Brain pericyte (primary cell): ENCODE data around the gene SYNCRIP.
"Not testable (repeated sequence)": the region's sequence is repeated elsewhere in the genome, so short reads cannot be mapped to it uniquely, and the experiment has no call there.

ENCODE experiments used
- DNase-seq: peaks from one replicate; pipeline ENCODE4 v3.0.0-alpha.2; 2012; ENCODE audit warnings: low read depth, low spot score

SYNCRIP gene

DNA sequence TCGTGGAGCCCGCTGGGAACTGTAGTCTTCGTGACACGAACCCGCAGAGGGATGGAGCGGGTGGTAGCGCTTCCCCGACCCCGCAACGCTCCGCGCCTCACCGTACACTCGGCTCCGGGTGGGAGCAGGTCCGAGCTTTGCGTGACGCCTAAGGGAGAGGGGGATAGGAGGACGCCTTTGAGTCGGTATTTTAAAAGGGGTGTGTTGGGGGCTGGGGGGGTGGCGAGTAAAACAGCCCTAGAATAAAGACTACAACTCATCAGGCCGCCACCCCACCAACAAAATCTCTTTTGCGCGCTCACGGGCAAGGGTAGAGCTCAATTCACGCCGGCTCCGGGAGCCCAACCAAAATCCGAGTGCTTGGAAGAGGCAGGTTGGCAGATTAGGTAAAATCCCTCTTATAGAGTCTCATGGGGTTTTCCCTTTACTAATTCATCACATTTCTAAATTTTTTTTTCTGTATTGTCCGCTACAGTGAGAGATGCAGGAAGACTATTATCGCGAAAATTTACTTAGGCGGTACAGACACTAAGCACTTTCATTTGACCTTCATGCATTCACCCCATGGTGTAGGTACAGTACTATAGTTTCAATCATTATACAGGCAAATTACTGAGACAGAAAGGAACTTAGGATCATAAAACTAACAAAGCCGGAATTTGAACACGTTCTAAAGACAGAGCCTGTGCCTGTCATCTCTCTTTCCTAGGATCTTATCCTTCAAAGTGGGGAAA is 48.3 kb downstream of the SYNCRIP start:
- no peak for DNase-seq

DNA sequence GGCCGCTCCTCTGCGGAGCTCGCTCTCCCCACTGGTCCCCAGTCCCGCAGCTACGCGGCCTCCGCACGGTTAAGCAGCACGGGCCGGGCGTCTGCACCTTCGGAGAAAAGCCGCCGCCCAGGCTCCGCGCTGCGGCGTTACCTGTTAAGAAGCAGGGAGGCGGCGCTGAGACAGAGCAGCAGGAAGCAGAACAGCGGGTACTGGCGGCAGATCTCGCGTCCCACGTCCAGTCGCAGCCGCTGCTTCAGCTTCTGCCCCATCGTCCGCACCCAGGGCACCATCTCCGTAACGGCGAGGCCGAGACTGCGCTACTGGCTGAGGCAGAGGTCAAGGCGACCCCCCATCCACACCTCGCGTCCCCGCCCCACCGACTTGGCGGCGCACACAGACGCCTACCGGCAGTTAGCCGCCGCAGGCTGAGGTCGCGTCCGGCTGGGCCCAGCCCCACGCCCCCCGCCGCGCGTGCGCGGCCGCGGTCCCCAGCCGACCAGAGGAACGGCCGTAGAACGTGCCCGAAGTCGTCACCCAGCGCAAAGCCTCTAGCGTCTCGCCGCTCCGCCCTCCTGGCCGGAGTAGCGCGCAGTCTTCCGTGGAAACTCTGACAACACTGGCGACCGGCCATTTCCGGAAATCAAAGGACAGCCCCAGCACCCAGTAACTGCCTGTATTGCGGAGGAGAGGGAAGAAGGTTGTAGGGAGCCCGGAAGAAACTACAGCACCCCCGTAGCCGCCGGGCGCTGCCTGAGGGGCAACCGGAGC is 49.1 kb downstream of the SYNCRIP start, which contains the start of gene SNX14:
Gene SNX14 (minus strand): TSS at position 421 of the 759 bp plus-strand sequence. CDS start 140 bp downstream, at position 281.
- peak; percentile 64 for DNase-seq

DNA sequence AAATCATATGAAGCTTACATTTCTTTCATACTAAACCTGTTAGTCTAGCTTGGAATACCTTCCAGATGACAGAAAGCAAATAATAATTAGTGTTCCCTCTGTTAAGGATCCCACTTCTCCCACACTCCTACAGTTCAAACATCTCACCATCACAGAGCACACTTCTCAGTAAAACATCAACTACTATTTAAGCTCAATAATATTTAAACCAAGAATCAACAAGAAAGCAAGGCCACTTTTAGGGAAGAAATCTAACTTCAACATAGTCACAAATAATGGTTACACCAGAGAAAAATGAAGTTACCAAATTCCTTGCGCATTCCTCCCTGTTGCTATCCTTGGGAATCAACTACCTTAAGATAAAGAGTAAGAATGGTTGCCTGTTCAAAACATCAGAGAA is 50.7 kb downstream of the SYNCRIP start:
- no peak for DNase-seq

DNA sequence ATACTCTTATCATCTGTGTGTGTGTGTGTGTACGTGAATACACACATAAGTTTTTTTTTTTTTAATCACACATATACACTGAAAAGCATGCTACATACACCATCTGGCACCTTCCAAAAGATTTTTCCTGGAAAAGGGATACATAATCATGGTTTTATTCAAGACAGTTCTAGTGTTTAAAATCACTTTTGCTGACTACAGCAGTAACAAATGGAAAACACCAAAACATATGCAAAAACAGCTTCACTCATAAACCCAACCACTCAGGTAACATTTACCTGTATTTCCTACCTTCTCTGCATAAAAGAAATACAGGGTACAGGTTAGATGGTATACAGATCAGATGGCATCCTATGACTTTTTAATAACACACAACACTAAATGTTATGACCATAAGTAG is 51.5 kb downstream of the SYNCRIP start:
- DNase-seq, result no peak

DNA sequence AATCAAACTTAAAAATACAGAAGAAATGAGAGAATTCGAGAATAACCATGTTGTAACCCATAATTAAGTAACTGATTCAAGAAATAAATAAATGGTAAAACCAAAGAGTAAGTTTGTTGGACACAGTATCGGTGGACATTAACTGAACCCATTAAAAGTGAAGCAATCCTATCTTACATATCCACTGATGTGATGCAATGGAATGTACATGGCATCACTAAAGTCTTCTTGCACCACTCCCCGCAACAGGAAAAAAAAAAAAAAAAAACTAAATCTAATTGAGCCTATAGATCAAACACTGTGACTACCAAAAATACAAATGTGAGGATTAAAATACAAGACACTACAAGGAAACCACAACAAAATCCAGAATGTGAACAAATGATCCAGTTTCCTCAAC is 56.9 kb downstream of the SYNCRIP start:
- no peak for DNase-seq

DNA sequence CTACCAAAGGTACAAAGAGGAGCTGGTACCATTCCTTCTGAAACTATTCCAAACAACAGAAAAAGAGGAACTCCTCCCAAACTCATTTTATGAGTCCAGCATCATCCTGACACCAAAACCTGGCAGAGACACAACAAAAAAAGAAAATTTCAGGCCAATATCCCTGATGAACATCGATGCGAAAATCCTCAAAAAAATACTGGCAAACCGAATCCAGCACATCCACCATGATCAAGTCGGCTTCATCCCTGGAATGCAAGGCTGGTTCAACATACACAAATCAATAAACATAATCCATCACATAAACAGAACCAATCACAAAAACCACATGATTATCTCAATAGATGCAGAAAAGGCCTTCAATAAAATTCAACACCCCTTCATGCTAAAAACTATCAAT is 59.9 kb downstream of the SYNCRIP start:
- DNase-seq, result not testable (repeated sequence)

DNA sequence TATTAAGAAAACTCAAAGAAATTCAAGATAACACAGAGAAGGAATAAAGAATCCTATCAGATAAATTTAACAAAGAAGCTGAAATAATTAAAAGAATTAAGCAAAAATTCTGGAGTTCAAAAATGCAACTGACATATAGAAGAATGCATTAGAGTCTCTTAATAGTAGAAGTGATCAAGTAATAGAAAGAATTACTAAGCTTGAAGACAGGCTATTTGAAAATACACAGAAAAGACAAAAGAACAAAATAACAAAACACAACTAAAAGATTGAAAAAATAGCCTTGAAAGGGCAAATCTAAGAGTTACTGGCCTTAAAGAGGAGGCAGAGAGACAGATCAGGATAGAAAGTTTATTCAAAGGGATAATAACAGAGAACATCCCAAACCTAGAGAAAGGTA is 61.1 kb downstream of the SYNCRIP start:
- DNase-seq, result no peak

DNA sequence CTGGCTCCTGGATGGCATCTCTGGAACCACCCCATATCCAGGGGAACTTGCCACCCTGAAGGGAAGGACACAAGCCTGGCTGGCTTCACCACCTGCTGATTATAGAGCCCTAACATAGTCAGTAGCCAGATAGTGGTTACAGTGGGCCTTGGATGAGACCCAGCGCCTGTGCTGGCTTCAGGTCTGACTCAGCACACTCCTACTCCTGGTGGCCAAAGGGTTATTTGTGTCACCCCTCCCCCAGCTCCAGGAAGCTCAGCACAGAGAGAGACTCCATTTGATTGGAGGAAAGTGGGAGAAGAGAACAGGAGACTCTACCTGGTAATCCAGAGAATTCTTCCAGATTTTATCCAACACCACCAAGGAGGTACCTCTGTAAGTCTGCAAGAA is 61.8 kb downstream of the SYNCRIP start:
- no peak for DNase-seq

DNA sequence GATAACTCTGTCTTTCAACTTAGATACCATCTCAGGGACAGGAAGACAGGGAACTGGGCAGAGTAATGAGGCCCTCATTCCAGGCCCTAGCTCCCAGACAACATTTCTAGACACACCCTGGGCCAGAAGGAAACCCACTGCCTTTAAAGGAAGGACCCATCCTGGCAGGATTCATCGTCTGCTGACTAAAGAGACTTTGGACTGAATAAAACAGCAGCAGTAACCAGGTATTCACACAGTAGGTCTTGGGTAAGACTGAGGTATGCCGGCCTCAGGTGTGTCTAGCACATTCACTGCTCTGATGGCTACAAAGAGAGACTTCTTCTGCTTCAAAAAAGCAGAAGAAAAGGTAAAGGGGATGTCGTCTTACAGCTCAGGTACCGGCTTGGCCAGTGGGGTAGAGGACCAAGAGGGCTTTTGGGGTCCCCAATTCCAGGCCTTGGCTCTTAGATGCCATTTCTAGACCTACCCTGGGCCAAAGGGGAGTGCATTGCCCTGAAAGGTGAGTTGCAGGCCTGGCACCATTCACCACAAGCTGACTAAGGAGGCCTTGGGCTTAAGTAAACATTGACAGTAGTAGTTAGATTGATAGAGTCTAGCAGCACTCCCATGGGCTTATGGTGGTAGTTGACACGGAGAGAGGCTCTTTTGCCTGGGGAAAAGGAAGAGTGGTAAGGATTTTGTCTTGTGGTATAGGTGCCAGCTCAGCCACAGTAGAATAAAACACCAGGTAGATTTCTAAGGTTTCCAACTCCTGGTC is 62.4 kb downstream of the SYNCRIP start:
- DNase-seq, result no peak

DNA sequence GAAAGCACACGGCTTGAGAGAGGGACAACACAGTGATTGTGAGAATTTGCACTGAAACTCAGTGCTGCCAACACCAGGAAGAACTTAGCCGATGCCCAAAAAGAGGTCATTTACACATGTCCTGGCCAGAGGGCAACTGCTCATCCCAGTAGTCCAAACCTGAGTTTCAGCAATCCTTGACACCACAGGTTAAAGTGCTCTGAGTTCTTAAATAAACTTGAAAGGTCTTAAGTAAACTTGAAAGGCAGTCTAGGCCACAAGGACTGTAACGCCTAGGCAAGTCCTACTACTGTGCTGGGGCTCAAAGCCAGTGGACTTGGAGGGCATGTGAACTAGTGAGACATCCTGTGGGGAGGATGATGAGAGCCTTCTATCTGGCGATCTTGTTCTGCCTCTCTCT is 63.1 kb downstream of the SYNCRIP start:
- DNase-seq, result no peak

DNA sequence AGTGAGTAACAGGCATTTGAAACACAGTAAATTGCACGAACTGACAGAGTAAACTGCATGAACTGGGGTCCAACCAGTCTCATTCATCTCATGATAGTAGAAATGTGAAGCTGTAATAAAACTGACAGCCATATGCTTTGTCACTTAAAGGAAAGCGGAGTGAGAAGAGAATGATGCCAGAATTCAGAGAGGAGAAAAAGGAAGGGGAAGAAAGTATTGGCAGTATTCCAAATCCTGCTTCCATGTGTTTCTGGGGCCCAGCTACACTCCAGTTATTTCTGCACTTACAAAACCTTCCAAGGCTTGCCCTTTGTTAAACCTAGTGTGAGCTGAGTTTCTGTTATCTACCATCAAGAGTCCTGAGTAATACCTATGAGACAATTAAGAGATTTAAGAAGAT is 66.2 kb downstream of the SYNCRIP start:
- DNase-seq, result no peak

DNA sequence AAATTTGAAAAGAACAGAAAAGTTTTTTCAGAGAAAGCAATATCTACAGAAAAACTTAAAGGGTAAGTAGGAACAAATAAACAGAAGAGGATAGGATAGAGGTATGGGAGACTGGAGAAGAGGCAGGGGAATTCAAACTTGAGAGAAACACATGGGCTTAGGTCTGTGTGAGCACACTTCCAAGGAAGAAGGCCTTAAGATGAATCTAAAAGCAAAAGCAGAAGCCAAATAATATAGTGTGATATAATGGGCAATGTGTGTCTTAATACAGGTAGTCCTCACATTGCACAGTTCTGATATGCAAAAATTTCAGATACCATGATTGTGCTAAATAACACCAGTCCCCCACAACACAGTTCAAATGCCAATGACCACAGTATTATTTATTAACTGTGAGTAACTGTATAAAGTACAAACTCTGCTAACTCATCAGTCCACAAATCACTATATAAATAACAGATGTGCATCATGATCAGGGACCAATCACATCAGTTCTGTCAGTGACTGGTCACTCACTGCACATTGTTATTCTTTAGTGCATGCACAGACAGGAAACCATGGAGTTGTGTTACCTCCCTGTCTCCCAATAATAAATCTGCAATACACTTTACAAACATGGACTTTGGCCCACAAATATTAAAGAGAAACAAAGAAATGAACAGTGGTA is 67.6 kb downstream of the SYNCRIP start:
- DNase-seq, result peak; percentile 63

DNA sequence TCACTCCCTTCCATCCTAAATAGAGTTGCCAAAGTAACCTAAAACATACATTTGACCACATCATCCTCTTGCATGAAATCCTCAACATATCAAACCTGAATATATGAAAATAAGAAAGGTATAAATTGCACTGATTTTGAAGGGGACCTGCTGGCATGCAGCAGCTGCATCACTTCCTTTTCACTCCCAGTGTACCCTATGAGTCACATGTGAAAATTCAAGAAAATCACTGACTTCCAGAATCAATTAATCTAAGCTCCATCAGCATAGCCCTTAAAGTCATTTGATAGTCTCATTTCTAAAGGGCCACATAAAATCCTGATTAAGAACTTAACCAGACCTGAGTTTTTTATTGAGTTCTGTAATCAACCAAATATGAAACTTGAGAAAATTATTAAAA is 73.4 kb downstream of the SYNCRIP start:
- DNase-seq, result no peak

DNA sequence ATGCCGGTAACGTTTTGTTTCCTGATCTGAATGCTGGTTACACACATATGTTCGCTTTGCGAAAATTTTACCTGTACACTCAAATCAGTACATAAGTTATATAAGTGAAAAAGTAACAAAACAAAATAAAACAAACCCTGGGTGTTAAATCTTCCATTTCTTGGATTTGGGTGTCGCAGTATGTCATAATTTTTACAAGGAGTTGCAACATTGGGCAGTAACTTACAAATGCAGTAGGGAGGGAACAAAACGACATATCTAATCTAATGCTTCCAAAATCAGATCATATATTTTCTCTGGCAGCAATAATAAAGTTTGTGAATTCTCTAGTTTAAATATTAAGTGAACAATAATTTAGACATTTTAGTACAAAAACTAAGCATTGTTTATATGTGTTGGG is 74.3 kb downstream of the SYNCRIP start:
- DNase-seq, result no peak

DNA sequence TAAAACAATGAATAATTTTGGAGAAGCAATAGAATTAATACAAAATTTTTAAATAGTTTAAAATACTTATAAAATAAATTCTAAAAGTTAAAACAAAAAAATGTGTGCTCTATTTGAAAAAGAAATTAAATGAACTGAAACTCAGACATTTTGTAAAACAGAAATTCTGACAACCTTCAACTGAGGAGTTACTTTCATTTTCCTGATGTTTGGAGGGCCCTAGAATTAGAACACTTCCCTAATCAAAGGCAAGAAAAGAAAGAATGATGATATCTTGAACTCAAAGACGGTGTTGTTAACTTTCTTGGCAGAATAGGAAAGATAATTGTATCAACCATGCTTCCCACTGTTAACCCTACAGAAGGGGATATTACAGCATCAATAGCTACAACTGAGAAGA is 77.0 kb downstream of the SYNCRIP start:
- no peak for DNase-seq

DNA sequence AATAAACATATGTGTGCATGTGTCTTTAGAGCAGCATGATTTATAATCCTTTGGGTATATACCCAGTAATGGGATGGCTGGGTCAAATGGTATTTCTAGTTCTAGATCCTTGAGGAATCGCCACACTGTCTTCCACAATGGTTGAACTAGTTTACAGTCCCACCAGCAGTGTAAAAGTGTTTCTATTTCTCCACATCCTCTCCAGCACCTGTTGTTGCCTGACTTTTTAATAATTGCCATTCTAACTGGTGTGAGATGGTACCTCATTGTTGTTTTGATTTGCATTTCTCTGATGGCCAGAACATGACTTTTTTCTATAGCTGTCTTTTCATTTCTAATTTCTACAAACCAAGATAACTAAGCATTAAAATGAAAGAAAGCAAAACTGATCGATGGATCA is 78.5 kb downstream of the SYNCRIP start:
- not testable (repeated sequence) for DNase-seq
